RWPE1 (cell line): ENCODE measurements around the gene SPOCK1.

Experiments
- CTCF ChIA-PET: fragments of 350-600 bp; sonication (Branson Sonifier 250); formaldehyde crosslinking; extraction: SDS; loops from one replicate; lab custom pipeline; 2021; lab: Yijun Ruan, JAX
- POLR2A ChIA-PET: fragments of 400-600 bp; formaldehyde crosslinking; extraction: SDS; loops from one replicate; lab custom pipeline; 2020; ENCODE audit warnings: antibody characterized with exemption; ENCODE audit not compliant: low non-redundant PET; lab: Yijun Ruan, JAX
- DNase-seq: peaks from one replicate; pipeline ENCODE4 v3.0.0; 2012; ENCODE audit warnings: low spot score
- H3K27ac ChIP-seq: fragments of 450-650 bp; 2 replicates; pipeline ENCODE4 v1.5.1; 2017
- CTCF ChIP-seq: fragments of 450-650 bp; conservative IDR thresholded peaks from 2 replicates; pipeline ENCODE4 v1.5.1; 2017; ENCODE audit warnings: low read depth, mild to moderate bottlenecking

The SPOCK1 gene

GRCh38 chr5:137113939-137114338 is 385.2 kb downstream of the SPOCK1 start:
- ChIA-PET POLR2A (no interaction called here), CTCF (interaction anchor here (1.3 kb wide), 1 partner anchor 39 kb away, joined by 3 read pairs; no protein-coding TSS in a partner anchor)
- H3K27ac ChIP-seq: no peak overlapping the region
- no peak for TF ChIP-seq CTCF
- DNase-seq: no peak

- CTCF ChIA-PET: interaction anchor here (1.3 kb wide), 1 partner anchor 38 kb away, joined by 3 read pairs; no protein-coding TSS in a partner anchor
- POLR2A ChIA-PET: no interaction called here
- H3K27ac ChIP-seq: no peak overlapping the region
- TF ChIP-seq CTCF: no peak
- DNase-seq: no peak
These were observed 386.0 kb downstream of the SPOCK1 start for GRCh38 chr5:137113161-137113560.

- H3K27ac ChIP-seq: no peak overlapping the region
- no peak for TF ChIP-seq CTCF
- DNase-seq: no peak
- ChIA-PET POLR2A (no interaction called here), CTCF (interaction anchor here (0.7 kb wide), 1 partner anchor 376 kb away, joined by 4 read pairs; no protein-coding TSS in a partner anchor)
These were observed 393.6 kb downstream of the SPOCK1 start for GRCh38 chr5:137105351-137106035.

GRCh38 chr5:137101544-137101943 is 397.6 kb downstream of the SPOCK1 start:
- ChIA-PET CTCF (interaction anchor here (0.7 kb wide), 1 partner anchor 28 kb away, joined by 4 read pairs; no protein-coding TSS in a partner anchor), POLR2A (no interaction called here)
- TF ChIP-seq CTCF: no peak
- no peak for DNase-seq
- H3K27ac ChIP-seq: no peak overlapping the region

- TF ChIP-seq CTCF: no peak
- DNase-seq: no peak
- ChIA-PET POLR2A (no interaction called here), CTCF (interaction anchor here (0.6 to 1.4 kb wide), 2 partner anchors 18 to 25 kb away, joined by 3 to 4 read pairs; no protein-coding TSS in a partner anchor)
- no peak overlapping the region for H3K27ac ChIP-seq
These were observed 399.5 kb downstream of the SPOCK1 start for GRCh38 chr5:137099651-137100050.

GRCh38 chr5:137098663-137099062 is 400.5 kb downstream of the SPOCK1 start:
- CTCF ChIA-PET: no interaction called here
- no peak for TF ChIP-seq CTCF
- no peak overlapping the region for H3K27ac ChIP-seq
- no peak for DNase-seq
- POLR2A ChIA-PET: no interaction called here
